H9 (cell line): ENCODE measurements around the gene RCOR3. TPM values are rescaled to one million over a fixed set of nuclear protein-coding genes. Genes with fewer than 3 reads are reported as not detected.

Source experiments
- DNase-seq: peaks from one replicate; pipeline ENCODE4 v3.0.0-alpha.2; 2017
- H2AFZ ChIP-seq: one replicate; pipeline ENCODE4 v1.6.1; 2013; ENCODE audit warnings: mild to moderate bottlenecking, low read length, control low read depth, moderate library complexity
- H2AK5ac ChIP-seq: 2 replicates; pipeline ENCODE4 v1.6.1; 2013; ENCODE audit warnings: low read length, control low read depth, mixed read lengths; ENCODE audit not compliant: insufficient read length
- H2BK120ac ChIP-seq: one replicate; pipeline ENCODE4 v1.6.1; 2013; ENCODE audit warnings: low read depth, mild to moderate bottlenecking, low read length, control low read depth, inconsistent platforms; ENCODE audit not compliant: poor library complexity, severe bottlenecking
- H2BK12ac ChIP-seq: 2 replicates; pipeline ENCODE4 v1.6.1; 2013; ENCODE audit warnings: low read length, control low read depth, mixed read lengths, low read depth; ENCODE audit not compliant: insufficient read length
- H2BK15ac ChIP-seq: 2 replicates; pipeline ENCODE4 v1.6.1; 2013; ENCODE audit warnings: low read depth, low read length, control low read depth
- H2BK20ac ChIP-seq: one replicate; pipeline ENCODE4 v1.6.1; 2013; ENCODE audit warnings: low read depth, mild to moderate bottlenecking, low read length, control low read depth, inconsistent platforms; ENCODE audit not compliant: poor library complexity, severe bottlenecking
- H2BK5ac ChIP-seq: 2 replicates; pipeline ENCODE4 v1.6.1; 2013; ENCODE audit warnings: low read length, control low read depth, mixed read lengths; ENCODE audit not compliant: insufficient read length
- H3K14ac ChIP-seq: 2 replicates; pipeline ENCODE4 v1.6.1; 2013; ENCODE audit warnings: low read length, control low read depth; ENCODE audit not compliant: insufficient read depth
- H3K18ac ChIP-seq: 2 replicates; pipeline ENCODE4 v1.6.1; 2013; ENCODE audit warnings: low read depth, mild to moderate bottlenecking, mixed read lengths, low read length, control low read depth; ENCODE audit not compliant: insufficient read length
- H3K23ac ChIP-seq: 2 replicates; pipeline ENCODE4 v1.6.1; 2013; ENCODE audit warnings: low read length, control low read depth, mixed read lengths, low read depth; ENCODE audit not compliant: insufficient read length
- H3K23me2 ChIP-seq: 2 replicates; pipeline ENCODE4 v1.6.1; 2013; ENCODE audit warnings: low read depth, mild to moderate bottlenecking, mixed read lengths, low read length, control low read depth; ENCODE audit not compliant: insufficient read length, poor library complexity, severe bottlenecking
- H3K27ac ChIP-seq: 2 replicates; pipeline ENCODE4 v1.5.1; 2013; ENCODE audit warnings: low read length, control low read depth, mixed read lengths, low read depth; ENCODE audit not compliant: insufficient read length
- H3K27me3 ChIP-seq: 2 replicates; pipeline ENCODE4 v1.6.1; 2013; ENCODE audit warnings: low read length, control low read depth, inconsistent platforms; ENCODE audit not compliant: insufficient read depth
- H3K4ac ChIP-seq: 2 replicates; pipeline ENCODE4 v1.6.1; 2013; ENCODE audit warnings: low read depth, mild to moderate bottlenecking, control low read depth, inconsistent platforms, low read length, moderate library complexity
- H3K4me1 ChIP-seq: 2 replicates; pipeline ENCODE4 v1.6.1; 2013; ENCODE audit warnings: low read length, control low read depth, inconsistent platforms; ENCODE audit not compliant: insufficient read depth
- H3K4me2 ChIP-seq: 2 replicates; pipeline ENCODE4 v1.6.1; 2013; ENCODE audit warnings: low read length, control low read depth, mixed read lengths; ENCODE audit not compliant: insufficient read length, insufficient read depth
- H3K56ac ChIP-seq: 2 replicates; pipeline ENCODE4 v1.6.1; 2013; ENCODE audit warnings: low read depth, mild to moderate bottlenecking, mixed read lengths, low read length, control low read depth; ENCODE audit not compliant: insufficient read length
- H3K79me1 ChIP-seq: 2 replicates; pipeline ENCODE4 v1.6.1; 2013; ENCODE audit warnings: low read depth, mild to moderate bottlenecking, moderate library complexity, low read length, control low read depth, inconsistent platforms; ENCODE audit not compliant: insufficient read depth, poor library complexity, severe bottlenecking
- H3K79me2 ChIP-seq: 2 replicates; pipeline ENCODE4 v1.6.1; 2013; ENCODE audit warnings: low read length, control low read depth, inconsistent platforms; ENCODE audit not compliant: insufficient read depth
- H3K9ac ChIP-seq: 2 replicates; pipeline ENCODE4 v1.6.1; 2013; ENCODE audit warnings: low read length, control low read depth, mixed read lengths; ENCODE audit not compliant: insufficient read length; ENCODE audit errors: extremely low read depth
- H3K9me3 ChIP-seq: one replicate; pipeline ENCODE4 v1.6.1; 2013; ENCODE audit warnings: low read depth, low read length, inconsistent platforms; ENCODE audit not compliant: control insufficient read depth
- H3T11ph ChIP-seq: one replicate; pipeline ENCODE4 v1.6.1; 2013; ENCODE audit warnings: mild to moderate bottlenecking, low read length, control low read depth, inconsistent platforms
- H4K20me1 ChIP-seq: one replicate; pipeline ENCODE4 v1.6.1; 2013; ENCODE audit not compliant: control insufficient read depth, insufficient read length, insufficient read depth
- H4K5ac ChIP-seq: 2 replicates; pipeline ENCODE4 v1.6.1; 2013; ENCODE audit warnings: low read depth, mild to moderate bottlenecking, mixed read lengths, low read length, control low read depth; ENCODE audit not compliant: insufficient read length
- H4K8ac ChIP-seq: replicated peaks from 2 replicates; pipeline ENCODE4 v1.6.1; 2013; ENCODE audit warnings: low read length, control low read depth, mixed read lengths, low read depth; ENCODE audit not compliant: insufficient read length
- H4K91ac ChIP-seq: 2 replicates; pipeline ENCODE4 v1.6.1; 2013; ENCODE audit warnings: low read depth, mild to moderate bottlenecking, moderate library complexity, mixed read lengths, low read length, control low read depth; ENCODE audit not compliant: insufficient read length
- H3K27ac Mint-ChIP-seq, 3 experiments: 2 replicates in 2 of 3; 3 replicates in 1 of 3; pipeline ENCODE4 v1.8.0; 2020 to 2021; ENCODE audit warnings: mixed read lengths in 3 of 3, mild to moderate bottlenecking in 1 of 3, moderate library complexity in 1 of 3
- H3K27me3 Mint-ChIP-seq: 2 replicates; pipeline ENCODE4 v1.8.0; 2021; ENCODE audit warnings: low read depth, mild to moderate bottlenecking, moderate library complexity, mixed read lengths
- H3K36me3 Mint-ChIP-seq, 3 experiments: 2 replicates in 2 of 3; 3 replicates in 1 of 3; pipeline ENCODE4 v1.8.0; 2020 to 2021; ENCODE audit warnings: low read depth in 3 of 3, mixed read lengths in 3 of 3; ENCODE audit not compliant: insufficient read depth in 1 of 3
- H3K4me1 Mint-ChIP-seq, 2 experiments: 2 replicates each; pipeline ENCODE4 v1.8.0; 2020; ENCODE audit warnings: mixed read lengths in 2 of 2
- H3K4me3 Mint-ChIP-seq, 2 experiments: 2 replicates in 1 of 2; 3 replicates in 1 of 2; pipeline ENCODE4 v1.8.0; 2020 to 2021; ENCODE audit warnings: mild to moderate bottlenecking in 2 of 2, mixed read lengths in 2 of 2, moderate library complexity in 1 of 2
- H3K9me3 Mint-ChIP-seq, 2 experiments: 2 replicates in 1 of 2; 3 replicates in 1 of 2; pipeline ENCODE4 v1.8.0; 2020; ENCODE audit warnings: mild to moderate bottlenecking in 2 of 2, mixed read lengths in 2 of 2, moderate library complexity in 1 of 2
- total RNA-seq: library from RNA; stranded (reverse); gene quantifications from 2 replicates; pipeline ENCODE4 v1.2.1, GENCODE V29; 2021
- TF ChIP-seq, protein P1 (sequence below): fragments of 200-600 bp; sonication (generic); conservative IDR thresholded peaks from 3 replicates; pipeline ENCODE4 v1.8.0; 2021; ENCODE audit warnings: antibody characterized with exemption, mild to moderate bottlenecking

Gene RCOR3
- total RNA-seq, 1 experiment from 2014 or later = 37.2 TPM

DNA sequence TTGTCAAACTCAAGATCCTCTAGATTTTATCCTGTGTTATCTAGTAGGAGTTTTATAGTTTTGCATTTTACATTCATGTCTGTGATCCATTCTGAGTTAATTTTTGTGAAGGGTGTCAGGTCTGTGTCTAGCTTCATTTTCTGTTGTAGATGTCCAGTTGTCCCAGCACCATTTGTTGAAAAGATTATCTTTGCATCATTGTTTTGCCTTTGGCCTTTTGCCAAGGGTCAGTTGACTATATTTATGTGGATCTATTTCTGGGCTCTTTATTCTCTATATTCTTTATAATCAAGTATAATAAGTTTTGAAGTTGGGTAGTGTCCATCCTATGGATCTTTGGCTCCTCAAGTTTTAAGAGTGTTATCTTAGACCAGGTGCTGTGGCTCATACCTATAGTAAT, 89.4 kb downstream of the RCOR3 start:
- H4K5ac ChIP-seq = no peak overlapping the region
- no peak overlapping the region for H3K4ac ChIP-seq
- no peak for DNase-seq
- H2BK12ac ChIP-seq = no peak overlapping the region
- no peak overlapping the region for H3K9ac ChIP-seq
- no peak overlapping the region for H3K56ac ChIP-seq
- no peak overlapping the region for H3K4me2 ChIP-seq
- H4K91ac ChIP-seq = no peak overlapping the region
- H2BK15ac ChIP-seq = no peak overlapping the region
- no peak overlapping the region for H2BK20ac ChIP-seq
- no peaks in the 10 kb centered on the region for H3K27me3 Mint-ChIP-seq
- no peaks in the 10 kb centered on the region for H3K79me2 ChIP-seq
- H3K4me1 ChIP-seq = peaks cover 6% of the 10 kb centered on the region; the same call in 1 of the 2 replicates
- no peak overlapping the region for H3T11ph ChIP-seq
- H3K27me3 ChIP-seq = no peaks in the 10 kb centered on the region
- H3K23me2 ChIP-seq = no peaks in the 10 kb centered on the region
- H3K23ac ChIP-seq = no peak overlapping the region
- peaks cover 11 to 18% of the 10 kb centered on the region in 2 experiments for H3K9me3 Mint-ChIP-seq
- H4K20me1 ChIP-seq = no peaks in the 10 kb centered on the region
- H2BK5ac ChIP-seq = no peak overlapping the region
- TF ChIP-seq, protein P1, sequence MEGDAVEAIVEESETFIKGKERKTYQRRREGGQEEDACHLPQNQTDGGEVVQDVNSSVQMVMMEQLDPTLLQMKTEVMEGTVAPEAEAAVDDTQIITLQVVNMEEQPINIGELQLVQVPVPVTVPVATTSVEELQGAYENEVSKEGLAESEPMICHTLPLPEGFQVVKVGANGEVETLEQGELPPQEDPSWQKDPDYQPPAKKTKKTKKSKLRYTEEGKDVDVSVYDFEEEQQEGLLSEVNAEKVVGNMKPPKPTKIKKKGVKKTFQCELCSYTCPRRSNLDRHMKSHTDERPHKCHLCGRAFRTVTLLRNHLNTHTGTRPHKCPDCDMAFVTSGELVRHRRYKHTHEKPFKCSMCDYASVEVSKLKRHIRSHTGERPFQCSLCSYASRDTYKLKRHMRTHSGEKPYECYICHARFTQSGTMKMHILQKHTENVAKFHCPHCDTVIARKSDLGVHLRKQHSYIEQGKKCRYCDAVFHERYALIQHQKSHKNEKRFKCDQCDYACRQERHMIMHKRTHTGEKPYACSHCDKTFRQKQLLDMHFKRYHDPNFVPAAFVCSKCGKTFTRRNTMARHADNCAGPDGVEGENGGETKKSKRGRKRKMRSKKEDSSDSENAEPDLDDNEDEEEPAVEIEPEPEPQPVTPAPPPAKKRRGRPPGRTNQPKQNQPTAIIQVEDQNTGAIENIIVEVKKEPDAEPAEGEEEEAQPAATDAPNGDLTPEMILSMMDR = no peak
- H3K14ac ChIP-seq = no peak overlapping the region
- no peak overlapping the region for H4K8ac ChIP-seq
- no peak overlapping the region for H2AK5ac ChIP-seq
- peaks cover 12 to 16% of the 10 kb centered on the region in 2 experiments for H3K4me1 Mint-ChIP-seq
- no peak overlapping the region for H2BK120ac ChIP-seq
- H3K18ac ChIP-seq = no peak overlapping the region
- no peak overlapping the region for H3K27ac ChIP-seq
- peaks cover 18 to 27% (median 19%) of the 10 kb centered on the region in 3 experiments for H3K36me3 Mint-ChIP-seq
- no peaks in the 10 kb centered on the region for H3K9me3 ChIP-seq
- H3K27ac Mint-ChIP-seq = no peak overlapping the region
- no peak overlapping the region for H2AFZ ChIP-seq
- H3K79me1 ChIP-seq = no peaks in the 10 kb centered on the region
- H3K4me3 Mint-ChIP-seq = no peak overlapping the region
